Subcutaneous adipose tissue (tissue), 4 donors: ENCODE measurements around the gene ZBTB18. TPM values are rescaled to one million over a fixed set of nuclear protein-coding genes. Genes with fewer than 3 reads are reported as not detected.

Experiments
- CTCF ChIP-seq: fragments of 450-650 bp; IDR thresholded peaks from one replicate; pipeline ENCODE4 v1.5.1; 2016; ENCODE audit warnings: low read depth, mild to moderate bottlenecking, control low read depth, antibody characterized with exemption, moderate library complexity
- total RNA-seq, 4 donors: library from RNA; depleted of rRNA; stranded (reverse); fragments of >200 nt; gene quantifications; one replicate each; pipeline ENCODE4 v1.1.0, GENCODE V29; 2016

The ZBTB18 gene
- total RNA-seq, 4 donors from 2014 or later, result 8.3 to 17.7 (median 9.8) TPM

- no peak for TF ChIP-seq CTCF
Observed at GRCh38 chr1:244064621-244065020, 13.5 kb downstream of the ZBTB18 start.

GRCh38 chr1:244065063-244065793, 14.1 kb downstream of the ZBTB18 start:
- TF ChIP-seq CTCF, result no peak

- TF ChIP-seq CTCF, result no peak
Observed at GRCh38 chr1:244065960-244066388, 14.9 kb downstream of the ZBTB18 start.

- TF ChIP-seq CTCF, result no peak
Observed at GRCh38 chr1:244066954-244067716, 16.1 kb downstream of the ZBTB18 start.

GRCh38 chr1:244067893-244068292, 16.8 kb downstream of the ZBTB18 start:
- no peak for TF ChIP-seq CTCF

GRCh38 chr1:244068567-244068966, 17.5 kb downstream of the ZBTB18 start:
- TF ChIP-seq CTCF, result no peak

- no peak for TF ChIP-seq CTCF
Observed at GRCh38 chr1:244069326-244069898, 18.3 kb downstream of the ZBTB18 start.
